K562 (cell line): ENCODE data around the gene PSRC1. TPM values are rescaled to one million over a fixed set of nuclear protein-coding genes. Genes with fewer than 3 reads are reported as not detected.

Experiments
- ARID1B ChIP-seq: fragments of 450-650 bp; IDR thresholded peaks from 2 replicates; pipeline ENCODE4 v1.6.1; 2016; ENCODE audit warnings: antibody characterized with exemption, mild to moderate bottlenecking, inconsistent platforms
- CBX3 ChIP-seq, 2 experiments: IDR thresholded peaks; 1 replicate in 1 of 2; 2 replicates in 1 of 2; pipeline ENCODE4 v1.6.1; 2012; ENCODE audit warnings: inconsistent platforms in 2 of 2, low read length in 2 of 2, borderline replicate concordance in 1 of 2, control low read depth in 1 of 2
- CC2D1A ChIP-seq: fragments of 450-650 bp; IDR thresholded peaks from 2 replicates; pipeline ENCODE4 v1.6.1; 2017; ENCODE audit warnings: mild to moderate bottlenecking
- EHMT2 ChIP-seq: fragments of 450-650 bp; IDR thresholded peaks from 2 replicates; pipeline ENCODE4 v1.6.1; 2018; ENCODE audit warnings: antibody characterized with exemption
- HDAC2 ChIP-seq: fragments of 450-650 bp; IDR thresholded peaks from 2 replicates; pipeline ENCODE4 v1.6.1; 2016; ENCODE audit warnings: mild to moderate bottlenecking
- KDM2B ChIP-seq: fragments of 250-450 bp; sonication (Bioruptor Pico); IDR thresholded peaks from 2 replicates; pipeline ENCODE4 v1.8.0; 2021; ENCODE audit warnings: mild to moderate bottlenecking, moderate library complexity
- KDM5B ChIP-seq: fragments of 200-600 bp; sonication (generic); IDR thresholded peaks from 2 replicates; pipeline ENCODE4 v1.6.1; 2012; ENCODE audit warnings: low read depth, mild to moderate bottlenecking, moderate library complexity, low read length, control low read depth, inconsistent platforms; ENCODE audit not compliant: insufficient replicate concordance
- MCM7 ChIP-seq, 2 experiments: fragments of 450-650 bp; IDR thresholded peaks; 2 replicates each; pipeline ENCODE4 v1.6.1; 2016 to 2018
- MXI1 ChIP-seq: IDR thresholded peaks from 2 replicates; pipeline ENCODE4 v1.6.1; 2011; ENCODE audit warnings: low read depth, mild to moderate bottlenecking, improper control_type of control experiment, low read length
- NFIC ChIP-seq: fragments of 450-650 bp; IDR thresholded peaks from 2 replicates; pipeline ENCODE4 v1.6.1; 2017; ENCODE audit warnings: mild to moderate bottlenecking, inconsistent platforms
- NONO ChIP-seq, 2 experiments: fragments of 200-400 bp in 1 of 2; fragments of 450-650 bp in 1 of 2; formaldehyde crosslinking in 1 of 2; IDR thresholded peaks; 2 replicates each; pipeline ENCODE4 v1.6.1; 2017; ENCODE audit warnings: low read depth in 2 of 2, mild to moderate bottlenecking in 2 of 2, moderate library complexity in 2 of 2, low read length in 1 of 2
- NR2C1 ChIP-seq, 2 experiments: fragments of 450-650 bp; IDR thresholded peaks; 2 replicates each; pipeline ENCODE4 v1.6.1; 2017; ENCODE audit warnings: mild to moderate bottlenecking in 2 of 2, antibody characterized with exemption in 1 of 2, inconsistent platforms in 1 of 2, missing compliant biosample characterization in 1 of 2, missing genetic modification characterization in 1 of 2
- PYGO2 ChIP-seq: fragments of 450-650 bp; IDR thresholded peaks from 2 replicates; pipeline ENCODE4 v1.6.1; 2016; ENCODE audit warnings: mild to moderate bottlenecking, missing genetic modification characterization, moderate library complexity, missing compliant biosample characterization
- RAD51 ChIP-seq: fragments of 450-650 bp; IDR thresholded peaks from 2 replicates; pipeline ENCODE4 v1.7.1; 2016; ENCODE audit warnings: low read depth, mild to moderate bottlenecking, borderline replicate concordance
- RBFOX2 ChIP-seq: fragments of 200-400 bp; formaldehyde crosslinking; IDR thresholded peaks from 2 replicates; pipeline ENCODE4 v1.6.1; 2017; ENCODE audit warnings: low read depth, mild to moderate bottlenecking, low read length, moderate library complexity
- RCOR1 ChIP-seq, 2 experiments: IDR thresholded peaks; 2 replicates each; pipeline ENCODE4 v1.6.1; 2012; ENCODE audit warnings: low read depth in 2 of 2, low read length in 2 of 2, borderline replicate concordance in 1 of 2, improper control_type of control experiment in 1 of 2
- SAFB ChIP-seq: fragments of 200-400 bp; formaldehyde crosslinking; IDR thresholded peaks from 2 replicates; pipeline ENCODE4 v1.6.1; 2017; ENCODE audit warnings: low read depth, low read length, borderline replicate concordance
- SOX6 ChIP-seq: fragments of 450-650 bp; IDR thresholded peaks from 2 replicates; pipeline ENCODE4 v1.6.1; 2014; ENCODE audit warnings: mild to moderate bottlenecking
- TAF15 ChIP-seq: fragments of 200-400 bp; formaldehyde crosslinking; IDR thresholded peaks from 2 replicates; pipeline ENCODE4 v1.6.1; 2017; ENCODE audit warnings: mild to moderate bottlenecking, low read depth, low read length, moderate library complexity
- YY1 ChIP-seq, 3 experiments: IDR thresholded peaks; 2 replicates each; pipeline ENCODE4 v1.6.1; 2011; ENCODE audit warnings: low read length in 2 of 3, mild to moderate bottlenecking in 2 of 3, moderate library complexity in 2 of 3, borderline replicate concordance in 1 of 3, control low read depth in 1 of 3, low read depth in 1 of 3; ENCODE audit not compliant: insufficient read depth in 3 of 3, insufficient replicate concordance in 2 of 3, control insufficient read depth in 1 of 3, insufficient read length in 1 of 3; ENCODE audit errors: extremely low read depth in 1 of 3
- ZNF24 ChIP-seq: fragments of 450-650 bp; IDR thresholded peaks from 2 replicates; pipeline ENCODE4 v1.6.1; 2016
- ZNF507 ChIP-seq: conservative IDR thresholded peaks from 2 replicates; pipeline ENCODE4 v1.6.1; 2017; ENCODE audit warnings: missing genetic modification characterization, missing compliant biosample characterization
- polyA plus RNA-seq, 8 experiments: library from polyadenylated mRNA; depleted of rRNA in 4 of 8; stranded (reverse) in 5 of 8; unstranded in 3 of 8; fragments of >200 nt; fragmentation: Nextera tagmentation in 2 of 8; fragmentation: Illumina TruSeq in 1 of 8; extraction: Ambion mirVana in 2 of 8; extraction: Trizol in 1 of 8; gene quantifications; 2 replicates each; pipeline versions ENCODE4 v1.2.1 to v1.2.3, GENCODE V29; 2011 to 2014; ENCODE audit warnings: inconsistent platforms in 1 of 8, missing spikeins in 1 of 8
- total RNA-seq, 7 experiments: library from RNA; depleted of rRNA in 6 of 7; stranded (reverse); fragments of >200 nt in 6 of 7; fragmentation: Illumina TruSeq in 2 of 7; extraction: Trizol in 2 of 7; gene quantifications; 2 replicates each; pipeline versions ENCODE4 v1.2.1 to v1.2.3, GENCODE V29; 2011 to 2021; ENCODE audit warnings: low replicate concordance in 1 of 7
- TF ChIP-seq, protein P1 (sequence below): fragments of 250-450 bp; sonication (Bioruptor Pico); IDR thresholded peaks from 2 replicates; pipeline ENCODE4 v1.4.0; 2020; ENCODE audit warnings: mild to moderate bottlenecking, moderate library complexity
- TF ChIP-seq, protein P2 (sequence below): sonication (generic); formaldehyde crosslinking; IDR thresholded peaks from 2 replicates; pipeline ENCODE4 v1.8.0; 2022; ENCODE audit warnings: mild to moderate bottlenecking, missing genetic modification reagents, borderline replicate concordance

Gene PSRC1
- total and polyA plus RNA-seq, 9 of the 15 experiments (the other 6 are each of a cell fraction or from before 2014, with no cell fraction given), result 6.5 to 65.2 (median 39.3) TPM

DNA sequence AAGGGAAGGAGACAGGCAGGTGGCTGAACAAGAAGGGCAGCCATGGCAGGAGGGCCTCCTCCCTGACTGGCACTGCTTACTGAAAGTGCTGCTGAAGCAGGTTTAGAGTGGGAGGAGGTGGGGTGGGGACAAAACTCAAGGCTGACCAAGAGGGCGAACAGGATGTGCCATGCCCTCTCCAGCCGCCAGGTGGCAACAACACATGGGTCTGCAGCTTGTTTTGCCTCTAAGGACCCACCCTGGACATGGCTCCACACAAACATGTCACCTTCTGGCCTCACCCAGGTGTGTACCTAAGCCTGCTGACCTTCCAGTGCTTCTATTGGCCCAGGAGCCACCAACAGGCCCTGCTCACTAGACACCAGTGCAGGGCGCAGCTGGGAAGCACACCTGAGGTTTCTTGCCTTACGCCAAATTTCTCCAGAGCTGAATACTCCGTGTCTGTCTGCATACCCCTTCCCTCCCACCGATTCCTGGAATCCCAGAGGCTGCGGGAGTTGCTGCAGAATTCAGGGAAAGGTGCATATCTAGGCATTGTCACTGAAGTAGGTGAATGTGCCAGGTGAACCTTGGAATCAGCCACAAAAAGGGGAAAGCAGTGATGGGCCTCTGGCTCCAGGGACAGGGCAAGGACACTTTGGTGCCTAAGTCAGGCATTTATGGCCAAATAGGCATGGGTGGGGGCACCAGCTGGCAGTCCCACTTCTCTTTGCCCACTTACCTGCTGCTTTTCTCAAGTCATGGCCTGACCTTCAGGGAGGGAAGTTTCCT is 5.3 kb downstream of the PSRC1 start (continued):
- TF ChIP-seq, protein P1, sequence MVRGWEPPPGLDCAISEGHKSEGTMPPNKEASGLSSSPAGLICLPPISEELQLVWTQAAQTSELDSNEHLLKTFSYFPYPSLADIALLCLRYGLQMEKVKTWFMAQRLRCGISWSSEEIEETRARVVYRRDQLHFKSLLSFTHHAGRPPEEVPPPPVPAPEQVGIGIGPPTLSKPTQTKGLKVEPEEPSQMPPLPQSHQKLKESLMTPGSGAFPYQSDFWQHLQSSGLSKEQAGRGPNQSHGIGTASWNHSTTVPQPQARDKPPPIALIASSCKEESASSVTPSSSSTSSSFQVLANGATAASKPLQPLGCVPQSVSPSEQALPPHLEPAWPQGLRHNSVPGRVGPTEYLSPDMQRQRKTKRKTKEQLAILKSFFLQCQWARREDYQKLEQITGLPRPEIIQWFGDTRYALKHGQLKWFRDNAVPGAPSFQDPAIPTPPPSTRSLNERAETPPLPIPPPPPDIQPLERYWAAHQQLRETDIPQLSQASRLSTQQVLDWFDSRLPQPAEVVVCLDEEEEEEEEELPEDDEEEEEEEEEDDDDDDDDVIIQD (CRISPR knock-in tag), result 0 out of 2 replicates have a peak, but pooled peaks have one; percentile 8
- TF ChIP-seq CBX3 (IDR thresholded peaks at IDR 0.05; ENCODE audit: borderline replicate concordance in 1 of 2, low read length in 2 of 2) (peak in 1 of 2 experiments; percentile 45; a peak in 1 of 3 replicates), ZNF24 (peak; percentile 15; the same call in 1 of the 2 replicates), RAD51 (no peak), NR2C1 (IDR thresholded peaks at IDR 0.05) (no peak), NR2C1 (tag; IDR thresholded peaks at IDR 0.05) (no peak), RBFOX2 (peak; percentile 47; the same call in 1 of the 2 replicates), TAF15 (no peak), NONO (IDR thresholded peaks at IDR 0.05; ENCODE audit: low read depth in 2 of 2, low read length in 1 of 2) (0 out of 4 replicates have a peak, but pooled peaks of 1 of the 2 experiments have one; percentile 39), ZNF507 (tag) (no peak), RCOR1 (IDR thresholded peaks at IDR 0.05; ENCODE audit: borderline replicate concordance in 1 of 2, low read depth in 2 of 2, low read length in 2 of 2) (peak in 1 of 2 experiments; percentile 53; a peak in 1 of 4 replicates), MXI1 (no peak), ARID1B (peak; percentile 34), KDM5B (peak; percentile 18), CC2D1A (peak; percentile 79), PYGO2 (tag) (no peak), EHMT2 (peak; percentile 37; the same call in 1 of the 2 replicates), KDM2B (no peak), SOX6 (peak; percentile 68), NFIC (no peak), MCM7 (IDR thresholded peaks at IDR 0.05) (no peak), HDAC2 (peak; percentile 33; the same call in 1 of the 2 replicates), YY1 (IDR thresholded peaks at IDR 0.05; ENCODE audit: borderline replicate concordance in 1 of 3, control insufficient read depth in 1 of 3, extremely low read depth in 1 of 3, insufficient read depth in 3 of 3, insufficient read length in 1 of 3, insufficient replicate concordance in 2 of 3, low read depth in 1 of 3, low read length in 2 of 3) (peak in 2 of 3 experiments; percentile 67 to 69), SAFB (no peak)
- TF ChIP-seq, protein P2, sequence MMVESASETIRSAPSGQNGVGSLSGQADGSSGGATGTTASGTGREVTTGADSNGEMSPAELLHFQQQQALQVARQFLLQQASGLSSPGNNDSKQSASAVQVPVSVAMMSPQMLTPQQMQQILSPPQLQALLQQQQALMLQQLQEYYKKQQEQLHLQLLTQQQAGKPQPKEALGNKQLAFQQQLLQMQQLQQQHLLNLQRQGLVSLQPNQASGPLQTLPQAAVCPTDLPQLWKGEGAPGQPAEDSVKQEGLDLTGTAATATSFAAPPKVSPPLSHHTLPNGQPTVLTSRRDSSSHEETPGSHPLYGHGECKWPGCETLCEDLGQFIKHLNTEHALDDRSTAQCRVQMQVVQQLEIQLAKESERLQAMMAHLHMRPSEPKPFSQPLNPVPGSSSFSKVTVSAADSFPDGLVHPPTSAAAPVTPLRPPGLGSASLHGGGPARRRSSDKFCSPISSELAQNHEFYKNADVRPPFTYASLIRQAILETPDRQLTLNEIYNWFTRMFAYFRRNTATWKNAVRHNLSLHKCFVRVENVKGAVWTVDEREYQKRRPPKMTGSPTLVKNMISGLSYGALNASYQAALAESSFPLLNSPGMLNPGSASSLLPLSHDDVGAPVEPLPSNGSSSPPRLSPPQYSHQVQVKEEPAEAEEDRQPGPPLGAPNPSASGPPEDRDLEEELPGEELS (CRISPR knock-in tag), result peak; percentile 62; the same call in 1 of the 2 replicates
